ENCODE measurements around the gene ITCH.

DNA sequence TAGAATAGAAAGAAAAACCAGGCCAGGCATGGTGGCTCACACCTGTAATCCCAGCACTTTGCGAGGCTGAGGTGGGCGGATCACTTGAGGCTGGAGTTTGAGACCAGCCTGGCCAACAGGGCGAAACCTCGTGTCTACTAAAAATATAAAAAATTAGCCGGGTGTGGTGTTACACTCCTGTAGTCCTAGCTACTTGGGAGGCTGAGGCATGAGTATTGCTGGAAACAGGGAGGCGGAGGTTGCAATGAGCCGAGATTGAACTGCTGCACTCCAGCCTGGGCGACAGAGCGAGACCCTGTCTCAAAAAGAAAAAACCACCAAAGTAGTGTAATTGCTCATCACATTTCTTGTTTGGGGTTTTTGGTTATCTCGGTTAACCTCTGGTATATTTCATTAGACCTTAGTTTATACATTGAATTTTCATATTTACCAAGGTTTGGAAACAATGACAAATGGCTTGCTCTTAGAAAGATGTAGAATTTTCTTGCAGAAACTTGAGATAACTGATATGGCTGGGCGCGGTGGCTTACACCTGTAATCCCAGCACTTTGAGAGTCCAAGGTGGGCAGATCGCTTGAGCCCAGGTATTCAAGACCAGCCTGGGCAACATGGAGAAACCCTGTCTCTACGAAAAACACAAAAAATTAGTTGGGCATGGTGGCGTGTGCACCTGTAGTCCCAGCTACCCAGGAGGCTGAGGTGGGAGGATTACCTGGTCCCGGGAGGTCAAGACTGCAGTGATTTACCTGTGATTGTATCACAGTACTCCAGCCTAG lies 14.2 kb downstream of the ITCH start:
- TF ChIP-seq, protein P1, sequence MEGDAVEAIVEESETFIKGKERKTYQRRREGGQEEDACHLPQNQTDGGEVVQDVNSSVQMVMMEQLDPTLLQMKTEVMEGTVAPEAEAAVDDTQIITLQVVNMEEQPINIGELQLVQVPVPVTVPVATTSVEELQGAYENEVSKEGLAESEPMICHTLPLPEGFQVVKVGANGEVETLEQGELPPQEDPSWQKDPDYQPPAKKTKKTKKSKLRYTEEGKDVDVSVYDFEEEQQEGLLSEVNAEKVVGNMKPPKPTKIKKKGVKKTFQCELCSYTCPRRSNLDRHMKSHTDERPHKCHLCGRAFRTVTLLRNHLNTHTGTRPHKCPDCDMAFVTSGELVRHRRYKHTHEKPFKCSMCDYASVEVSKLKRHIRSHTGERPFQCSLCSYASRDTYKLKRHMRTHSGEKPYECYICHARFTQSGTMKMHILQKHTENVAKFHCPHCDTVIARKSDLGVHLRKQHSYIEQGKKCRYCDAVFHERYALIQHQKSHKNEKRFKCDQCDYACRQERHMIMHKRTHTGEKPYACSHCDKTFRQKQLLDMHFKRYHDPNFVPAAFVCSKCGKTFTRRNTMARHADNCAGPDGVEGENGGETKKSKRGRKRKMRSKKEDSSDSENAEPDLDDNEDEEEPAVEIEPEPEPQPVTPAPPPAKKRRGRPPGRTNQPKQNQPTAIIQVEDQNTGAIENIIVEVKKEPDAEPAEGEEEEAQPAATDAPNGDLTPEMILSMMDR (conservative IDR thresholded peaks at IDR 0.05): no peak
- no peak for TF ChIP-seq ZFX (IDR thresholded peaks at IDR 0.05)
